Stimulated activated CD8-positive, alpha-beta memory T cell treated with anti-CD3 and anti-CD28 coated beads, Interleukin-4, amount 100 ng/mL, for 4 hours (primary cell): ENCODE results near the gene GPER1.
"Not testable (repeated sequence)": the region's sequence is repeated elsewhere in the genome, so short reads cannot be mapped to it uniquely, and the experiment has no call there.

Source experiments
- DNase-seq, 2 donors: peaks; one replicate each; pipeline ENCODE4 v3.0.0-alpha.2; 2020; ENCODE audit warnings: low read depth in 2 of 2, low spot score in 1 of 2

Gene GPER1

GRCh38 chr7:1068013-1068412 lies 19.9 kb upstream of the GPER1 start:
- DNase-seq = no peak

DNA sequence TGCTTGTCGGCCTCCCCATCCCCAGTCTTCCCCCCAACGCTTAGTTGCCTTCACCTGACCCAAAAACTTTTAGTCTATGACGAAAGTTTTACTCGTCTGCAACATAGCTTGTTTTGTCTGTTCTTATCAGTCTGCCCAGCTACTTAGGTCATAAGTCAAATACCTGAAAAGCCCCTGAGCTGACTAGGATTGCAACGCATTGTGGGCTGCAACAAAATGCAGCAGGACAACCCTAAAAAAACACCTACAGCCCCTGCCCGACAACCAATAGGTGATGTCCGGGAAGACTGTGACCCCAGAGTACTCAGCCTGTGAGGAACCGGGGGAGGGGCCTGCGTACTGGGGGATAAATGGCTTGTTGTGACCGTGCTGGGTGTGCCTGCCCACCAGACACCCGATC lies 19.3 kb upstream of the GPER1 start:
- DNase-seq = no peak

DNA sequence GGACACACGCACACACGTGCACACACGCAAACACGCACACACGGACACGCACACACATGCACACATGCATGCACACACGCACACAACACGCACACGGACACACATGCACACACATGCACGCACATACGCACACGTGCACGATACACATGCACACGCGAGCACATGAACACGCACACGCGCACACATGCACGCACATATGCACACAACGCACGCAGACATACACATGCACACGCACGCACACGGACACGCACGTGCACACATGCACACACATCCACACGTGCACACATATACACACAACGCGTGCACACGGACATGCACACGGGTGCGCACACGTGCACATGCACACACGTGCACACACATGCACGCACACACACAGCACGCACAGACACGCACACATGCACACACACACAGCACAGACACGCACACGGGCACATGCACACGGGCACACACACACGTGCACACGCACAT lies 17.3 kb upstream of the GPER1 start:
- DNase-seq = no peak

DNA sequence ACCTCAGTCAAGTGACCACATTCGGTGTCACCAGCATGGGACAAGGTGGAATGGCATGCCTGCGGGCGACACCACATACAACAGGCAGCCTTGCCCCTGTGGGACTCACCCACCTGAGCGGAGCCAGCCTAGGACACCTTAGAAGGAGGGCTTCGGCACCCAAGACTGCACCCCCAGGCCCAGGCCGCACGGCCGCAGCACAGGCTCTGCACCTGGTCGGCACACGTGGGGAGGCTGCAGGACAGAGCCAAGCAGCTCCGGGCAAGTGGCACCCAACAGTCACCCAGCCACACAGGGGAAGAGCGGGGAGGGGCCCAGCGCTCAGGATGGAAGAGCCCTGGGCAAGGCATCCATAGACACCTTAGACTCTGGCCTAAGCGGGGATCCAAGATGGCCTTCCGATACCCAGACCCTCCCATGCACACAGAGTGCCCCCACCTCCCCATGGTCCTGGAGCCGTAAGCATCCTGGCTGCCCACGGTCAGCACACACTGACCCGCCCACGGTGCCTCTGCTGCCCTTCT lies 16.1 kb upstream of the GPER1 start:
- DNase-seq = no peak

DNA sequence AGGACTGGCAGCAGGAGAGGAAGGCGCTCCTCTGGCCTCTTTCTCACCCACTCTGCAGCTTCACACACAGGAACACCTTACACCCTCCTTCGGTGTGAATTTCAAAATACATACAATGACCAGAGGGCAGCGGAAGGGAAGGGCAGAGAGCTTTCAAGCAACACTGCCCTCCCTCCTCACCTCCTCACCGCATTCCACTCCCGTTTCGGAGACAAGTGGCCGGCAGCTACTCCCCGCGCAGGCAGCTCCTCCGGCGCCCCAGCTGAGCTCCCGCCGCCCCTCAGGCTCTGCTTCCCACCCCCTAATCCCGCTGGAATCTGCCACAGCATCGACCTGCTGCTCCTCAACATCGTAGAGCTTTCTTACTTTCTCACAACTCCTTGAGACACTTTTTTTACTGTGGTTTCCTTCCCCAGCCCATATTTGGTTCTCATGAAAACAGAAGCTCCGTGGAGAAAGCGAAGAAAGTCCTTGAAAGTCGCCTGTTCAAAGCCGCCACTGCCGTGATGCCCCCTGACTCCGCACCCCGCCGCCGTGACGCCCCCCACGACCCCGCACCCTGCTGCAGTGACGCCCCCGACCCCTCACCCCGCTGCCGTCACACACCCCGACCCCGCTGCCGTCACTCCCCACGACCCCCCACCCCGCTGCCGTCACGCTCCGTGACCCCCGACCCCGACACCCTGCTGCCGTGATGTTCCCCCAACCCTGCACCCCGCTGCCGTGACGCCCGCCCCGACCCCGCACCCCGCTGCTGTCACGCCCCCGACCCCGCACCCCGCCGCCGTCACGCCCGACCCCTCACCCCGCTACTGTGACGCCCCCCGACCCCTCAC lies 14.6 kb upstream of the GPER1 start:
- no peak for DNase-seq

DNA sequence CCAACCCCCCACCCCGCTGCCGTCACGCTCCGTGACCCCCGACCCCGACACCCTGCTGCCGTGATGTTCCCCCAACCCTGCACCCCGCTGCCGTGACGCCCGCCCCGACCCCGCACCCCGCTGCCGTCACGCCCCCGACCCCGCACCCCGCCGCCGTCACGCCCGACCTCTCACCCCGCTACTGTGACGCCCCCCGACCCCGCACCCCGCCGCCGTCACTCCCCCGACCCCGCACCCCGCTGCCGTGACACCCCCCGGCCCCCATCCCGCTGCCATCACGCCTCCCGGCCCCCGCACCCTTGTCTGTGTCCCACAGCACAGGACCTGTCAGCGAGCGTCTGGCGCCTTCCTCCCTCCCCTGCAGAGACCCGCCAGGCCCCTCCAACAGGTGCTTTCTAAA lies 13.9 kb upstream of the GPER1 start:
- not testable (repeated sequence) for DNase-seq

GRCh38 chr7:1074593-1075431 lies 13.1 kb upstream of the GPER1 start:
- DNase-seq = no peak

DNA sequence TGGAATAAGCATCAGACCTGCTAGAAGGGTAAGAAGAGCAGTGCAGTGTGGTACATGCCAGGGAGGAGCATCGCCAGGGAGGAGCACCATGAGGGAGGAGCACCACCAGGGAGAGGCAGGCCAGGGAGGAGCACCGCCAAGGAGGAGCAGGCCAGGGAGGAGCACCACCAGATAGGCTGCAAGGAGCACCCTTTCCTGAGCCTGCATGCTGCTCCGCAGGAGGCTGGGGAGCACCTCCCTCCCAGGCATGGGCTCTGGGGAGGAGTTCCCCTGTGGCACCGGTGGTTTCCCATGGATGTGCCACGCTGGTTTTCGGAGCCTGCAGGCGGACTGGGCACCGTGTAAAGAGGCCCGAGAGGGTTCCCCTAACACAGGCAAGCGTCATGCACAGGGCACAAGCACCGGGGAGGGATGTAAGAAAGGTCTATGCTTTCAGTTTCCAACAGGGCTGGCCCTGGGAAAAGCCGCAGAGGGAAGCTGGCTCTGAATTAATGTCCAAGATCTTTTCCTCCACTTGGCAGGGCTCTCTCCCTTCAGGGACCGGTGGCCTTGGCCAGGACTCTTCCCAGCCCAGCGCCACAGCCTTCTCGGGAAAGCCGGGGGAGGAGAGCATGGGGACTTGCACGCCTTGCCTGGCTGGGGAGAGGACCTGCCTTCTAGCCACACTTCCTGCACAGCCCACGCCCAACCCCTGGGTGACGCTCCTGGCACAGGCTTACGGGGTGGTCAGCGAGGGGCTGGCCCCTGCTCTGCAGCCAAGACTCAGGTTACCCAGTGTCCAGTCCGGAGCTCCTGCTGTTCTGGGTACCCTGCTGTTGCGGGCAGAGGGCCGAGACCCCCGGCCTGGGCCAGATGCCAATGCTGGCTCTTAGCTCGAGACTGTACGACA lies 11.5 kb upstream of the GPER1 start:
- DNase-seq = no peak

- no peak for DNase-seq
Measured at GRCh38 chr7:1078519-1078918, 9.4 kb upstream of the GPER1 start.

DNA sequence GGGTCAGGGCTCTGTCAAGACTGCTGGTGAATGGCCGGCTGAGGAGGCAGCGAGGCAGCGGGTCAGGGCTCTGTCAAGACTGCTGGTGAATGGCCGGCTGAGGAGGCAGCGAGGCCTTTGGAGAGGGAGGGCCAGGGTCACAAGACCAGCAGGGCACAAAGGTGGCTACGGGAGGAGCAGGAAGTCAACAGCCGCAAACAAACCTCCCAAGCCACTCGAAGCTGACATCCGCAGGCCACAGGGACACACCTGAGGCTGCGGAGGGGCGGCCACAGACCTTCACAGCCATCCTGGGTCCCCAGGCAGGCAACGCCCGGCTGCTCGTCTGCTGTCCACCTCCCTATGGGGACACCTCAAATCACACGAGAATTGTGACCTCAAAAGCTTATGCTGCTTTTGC lies 8.9 kb upstream of the GPER1 start:
- no peak for DNase-seq

GRCh38 chr7:1079546-1079945 lies 8.4 kb upstream of the GPER1 start:
- no peak for DNase-seq

GRCh38 chr7:1080252-1080920 lies 7.5 kb upstream of the GPER1 start:
- DNase-seq = no peak

DNA sequence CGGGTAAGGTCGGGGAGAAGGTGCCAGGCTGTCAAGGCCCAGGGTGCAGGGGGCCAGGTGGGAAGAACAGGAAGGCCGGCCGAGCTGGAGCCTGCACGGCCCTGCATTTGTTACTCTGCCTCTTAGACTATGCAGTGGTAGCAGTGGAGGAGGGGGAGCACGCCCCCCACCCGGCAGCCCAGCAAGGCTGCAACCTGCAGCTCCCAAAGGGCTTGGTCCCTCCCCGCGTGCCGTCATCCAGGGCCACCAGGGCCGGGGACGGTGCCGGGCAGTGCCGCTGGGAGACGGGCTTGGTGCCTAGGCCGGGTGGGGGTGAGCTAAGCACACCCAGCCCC lies 7.0 kb upstream of the GPER1 start:
- no peak for DNase-seq

DNA sequence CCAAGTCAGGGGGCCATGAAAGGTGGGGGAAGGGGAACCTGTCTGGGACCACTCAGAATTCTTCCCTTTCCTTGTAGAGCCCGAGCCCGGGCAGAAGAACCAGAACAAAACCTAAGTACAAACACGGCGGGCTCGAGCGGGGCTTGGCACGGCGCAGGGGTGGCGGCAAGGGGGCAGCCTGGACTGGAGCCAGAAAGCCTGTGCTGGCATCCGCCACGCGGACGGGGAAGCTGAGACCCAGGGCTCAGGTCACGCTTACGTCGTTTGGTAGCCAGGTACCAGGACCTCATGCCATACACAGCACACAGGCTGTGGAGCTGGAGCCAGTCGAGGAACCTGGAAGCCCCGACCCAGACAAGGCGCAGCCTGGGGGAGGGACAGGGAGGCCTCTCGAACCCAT lies 6.6 kb upstream of the GPER1 start:
- DNase-seq = no peak

DNA sequence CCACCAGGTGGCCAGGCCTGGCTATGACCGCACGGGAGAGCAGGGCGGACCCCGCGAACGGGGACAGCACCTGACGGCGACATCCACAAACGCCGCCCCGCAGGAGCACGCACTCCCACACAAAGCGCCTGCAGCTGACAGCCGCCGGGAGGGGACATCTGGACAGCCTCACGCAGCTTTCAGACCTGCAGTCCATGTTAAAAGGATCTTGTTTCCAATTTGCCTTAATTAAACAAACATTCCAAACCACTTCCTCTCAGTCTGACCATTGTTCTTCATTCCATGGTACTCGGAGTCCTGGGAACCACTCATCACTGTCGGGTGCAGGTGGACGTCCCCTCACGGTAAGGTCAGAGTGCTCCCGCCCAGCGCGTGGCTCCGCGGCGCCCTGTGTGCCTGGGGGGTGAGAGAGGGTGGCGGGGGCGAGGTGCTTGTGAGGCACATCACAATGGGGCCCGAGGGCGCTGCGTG lies 5.9 kb upstream of the GPER1 start:
- DNase-seq = no peak

DNA sequence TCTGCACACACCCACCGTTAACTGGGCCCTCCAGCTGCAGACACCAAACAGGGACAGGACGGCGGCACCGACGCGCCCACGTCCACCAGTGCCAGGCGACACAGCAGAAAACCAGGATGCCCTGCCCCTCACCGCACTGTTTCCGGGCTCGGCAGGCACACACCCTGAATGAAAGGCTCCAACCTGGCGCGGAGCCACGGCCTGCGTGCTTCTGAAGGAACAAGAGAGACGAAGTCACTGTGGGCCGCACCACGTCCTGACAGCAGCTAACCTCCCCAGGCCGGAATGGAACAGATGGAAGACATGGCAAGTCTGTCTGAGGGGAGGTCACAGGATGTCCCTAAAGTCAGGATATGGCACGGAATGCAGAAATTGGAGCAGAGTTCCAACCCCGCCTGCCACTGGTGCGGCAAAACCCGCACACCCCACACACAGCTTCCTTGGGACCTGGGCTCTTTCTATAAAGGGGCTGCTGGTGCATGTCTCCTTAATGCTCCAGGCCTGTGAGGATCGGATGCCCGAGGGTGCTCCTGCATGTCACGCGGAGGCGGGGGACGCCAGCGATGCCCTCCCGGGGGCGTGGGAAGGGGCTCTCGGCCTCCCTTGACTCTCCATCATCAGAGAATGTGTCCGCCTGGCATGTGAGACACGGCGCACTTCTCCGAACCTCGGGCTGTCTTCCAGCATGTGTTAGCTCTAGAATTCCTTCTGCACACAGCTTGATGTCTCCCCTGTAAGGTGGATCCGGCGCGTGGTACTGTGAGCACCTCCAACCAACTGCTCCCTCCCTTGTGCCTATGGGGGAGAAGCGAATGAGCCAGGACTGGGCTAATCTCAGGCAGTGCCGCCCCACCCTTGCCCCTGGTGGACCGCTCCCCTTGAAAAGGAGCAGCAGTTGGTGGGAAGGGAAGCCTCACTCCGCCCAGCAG lies 3.9 kb upstream of the GPER1 start:
- DNase-seq = no peak

DNA sequence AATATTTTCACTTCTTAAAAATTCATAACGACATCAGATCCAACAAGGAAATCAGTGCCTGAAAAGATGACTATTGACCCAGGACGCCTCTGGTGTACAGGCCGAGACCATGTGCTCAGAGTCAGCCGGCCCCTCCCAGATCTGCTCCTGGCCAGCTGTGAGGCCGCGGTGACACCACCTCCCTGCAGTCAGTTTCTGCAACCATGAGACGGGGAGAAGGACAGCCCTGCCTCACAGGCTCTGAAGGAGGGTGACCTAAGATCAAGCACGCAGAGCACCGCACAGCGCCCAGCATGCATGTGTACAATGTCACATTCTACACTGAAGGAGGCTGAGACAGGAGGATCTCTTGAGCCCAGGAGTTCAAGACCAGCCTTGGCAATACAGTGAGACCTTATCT lies 2.6 kb upstream of the GPER1 start:
- no peak for DNase-seq

- no peak for DNase-seq
Measured at GRCh38 chr7:1085910-1086421, 1.9 kb upstream of the GPER1 start.
